Mucosa of descending colon (tissue), 3 donors: ENCODE results near the gene SOX5. TPM values are rescaled to one million over a fixed set of nuclear protein-coding genes. Genes with fewer than 3 reads are reported as not detected.

Experiments used
- ATAC-seq: fragments of 200-7000 bp; cut with Tn5 transposase; one replicate; pipeline ENCODE4 v1.9.1; 2020; ENCODE audit warnings: mild to moderate bottlenecking, moderate library complexity
- DNase-seq, 3 donors: peaks; one replicate each; pipeline ENCODE4 v3.0.0-alpha.2; 2020
- H3K36me3 ChIP-seq: fragments of 200-600 bp; one replicate; pipeline ENCODE4 v1.8.0; 2021; ENCODE audit warnings: low read depth, mild to moderate bottlenecking
- H3K4me1 ChIP-seq: fragments of 200-600 bp; one replicate; pipeline ENCODE4 v1.8.0; 2021; ENCODE audit warnings: low read depth, mild to moderate bottlenecking
- H3K4me3 ChIP-seq: fragments of 200-600 bp; one replicate; pipeline ENCODE4 v1.8.0; 2021; ENCODE audit warnings: mild to moderate bottlenecking
- H3K9me3 ChIP-seq: fragments of 200-600 bp; one replicate; pipeline ENCODE4 v1.8.0; 2021; ENCODE audit warnings: mild to moderate bottlenecking
- intact Hi-C, 2 donors: fragments of 100-400 bp; cut with DNase I in 1 of 2; cut with micrococcal nuclease in 1 of 2; formaldehyde crosslinking; loops; one replicate each; pipeline versions ENCODE4 v1.11.0 to v1.11.1; 2022; cut with DNase I, micrococcal nuclease
- total RNA-seq, 3 donors: library from RNA; stranded (reverse); fragmentation: NEBNext Ultra II Directional in 2 of 3; extraction: Animal tissue kit (Norgen Biotek cat#: 25700) in 2 of 3; gene quantifications; one replicate each; pipeline versions ENCODE4 v1.2.1 to v1.2.4, GENCODE V29; 2021 to 2023
- TF ChIP-seq, protein P1 (sequence below): fragments of 200-600 bp; IDR thresholded peaks from one replicate; pipeline ENCODE4 v1.8.0; 2022; ENCODE audit warnings: antibody characterized with exemption, mild to moderate bottlenecking
- donor health status: DM: no; HTN: no; CAD: no; lungs with moderate emphysema.
- donor health status: DM: no; HTN: no; CAD: no.
- donor health status: DM: no; HTN: yes; CAD: no.

SOX5 gene
- total RNA-seq, 3 donors from 2014 or later, result 2.8 to 13.0 (median 3.3) TPM

DNA sequence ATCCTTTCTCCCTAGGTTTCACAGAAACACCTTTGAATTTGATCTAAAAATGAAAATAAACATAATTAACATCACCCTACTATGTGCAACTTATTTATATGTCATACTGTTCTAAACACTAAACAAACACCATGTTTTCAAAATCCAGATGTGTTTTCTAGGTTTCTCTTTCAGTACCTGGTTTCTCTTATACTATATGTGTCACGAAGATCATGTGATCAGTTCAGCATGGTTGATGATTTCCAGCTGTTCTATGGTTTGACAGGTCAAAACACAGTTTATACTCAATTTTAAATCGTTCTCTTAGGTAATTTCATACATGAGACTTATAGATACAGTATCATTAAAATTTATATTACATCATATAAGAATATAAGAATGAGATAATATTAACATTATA, 373.1 kb downstream of the SOX5 start:
- intact Hi-C loops, result no loop called here
- Histone ChIP-seq H3K36me3 (no peaks in the 10 kb centered on the region), H3K4me1 (no peaks in the 10 kb centered on the region), H3K4me3 (no peak overlapping the region), H3K9me3 (no peaks in the 10 kb centered on the region)
- DNase-seq, result no peak
- TF ChIP-seq, protein P1, sequence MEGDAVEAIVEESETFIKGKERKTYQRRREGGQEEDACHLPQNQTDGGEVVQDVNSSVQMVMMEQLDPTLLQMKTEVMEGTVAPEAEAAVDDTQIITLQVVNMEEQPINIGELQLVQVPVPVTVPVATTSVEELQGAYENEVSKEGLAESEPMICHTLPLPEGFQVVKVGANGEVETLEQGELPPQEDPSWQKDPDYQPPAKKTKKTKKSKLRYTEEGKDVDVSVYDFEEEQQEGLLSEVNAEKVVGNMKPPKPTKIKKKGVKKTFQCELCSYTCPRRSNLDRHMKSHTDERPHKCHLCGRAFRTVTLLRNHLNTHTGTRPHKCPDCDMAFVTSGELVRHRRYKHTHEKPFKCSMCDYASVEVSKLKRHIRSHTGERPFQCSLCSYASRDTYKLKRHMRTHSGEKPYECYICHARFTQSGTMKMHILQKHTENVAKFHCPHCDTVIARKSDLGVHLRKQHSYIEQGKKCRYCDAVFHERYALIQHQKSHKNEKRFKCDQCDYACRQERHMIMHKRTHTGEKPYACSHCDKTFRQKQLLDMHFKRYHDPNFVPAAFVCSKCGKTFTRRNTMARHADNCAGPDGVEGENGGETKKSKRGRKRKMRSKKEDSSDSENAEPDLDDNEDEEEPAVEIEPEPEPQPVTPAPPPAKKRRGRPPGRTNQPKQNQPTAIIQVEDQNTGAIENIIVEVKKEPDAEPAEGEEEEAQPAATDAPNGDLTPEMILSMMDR, result no peak
- ATAC-seq, result no peak

DNA sequence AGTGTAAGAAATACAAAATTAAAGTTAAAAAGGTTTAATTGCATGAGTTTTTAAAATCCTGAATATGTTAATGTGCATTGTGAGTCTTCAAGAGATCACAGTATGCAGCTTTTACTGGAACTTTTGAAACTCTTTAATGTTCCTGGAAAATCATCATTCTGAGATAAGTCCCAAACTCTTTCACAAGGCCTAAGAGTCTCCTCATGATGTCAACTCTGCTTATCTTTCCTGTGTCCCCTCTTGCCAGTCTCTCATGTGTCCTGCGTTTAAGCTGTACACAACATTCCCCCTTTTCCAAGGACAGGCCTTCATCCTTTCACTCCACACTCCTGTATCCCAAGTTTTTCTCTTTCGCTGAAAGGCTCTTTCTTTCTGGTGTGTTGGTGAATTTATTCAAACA, 380.1 kb downstream of the SOX5 start:
- H3K9me3 ChIP-seq, result no peaks in the 10 kb centered on the region
- TF ChIP-seq, protein P1, result no peak
- no peak for DNase-seq
- no peak overlapping the region for H3K4me3 ChIP-seq
- no peak for ATAC-seq
- no peaks in the 10 kb centered on the region for H3K36me3 ChIP-seq
- H3K4me1 ChIP-seq, result no peaks in the 10 kb centered on the region
- intact Hi-C loops, result no loop called here

DNA sequence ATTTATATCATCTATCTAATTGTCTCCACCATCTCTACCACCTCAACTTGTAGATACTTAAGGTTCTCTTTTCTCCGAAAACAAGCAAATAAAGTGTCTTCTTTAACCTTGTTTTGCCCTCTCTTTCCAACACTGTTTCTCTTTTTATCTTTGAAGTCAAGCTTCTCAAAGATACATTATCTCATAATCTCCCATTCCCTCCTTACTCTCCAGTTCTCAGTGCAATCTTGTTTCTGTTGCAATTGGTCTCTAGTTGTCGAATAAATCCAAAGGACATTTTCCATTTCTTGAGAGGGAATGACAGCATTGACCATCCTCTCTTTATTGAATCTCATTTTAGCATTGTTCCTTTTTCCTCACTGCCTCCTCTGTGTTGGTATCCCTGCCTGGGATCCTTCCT, 383.3 kb downstream of the SOX5 start:
- DNase-seq (no peak), ATAC-seq (no peak)
- Histone ChIP-seq H3K4me3 (no peak overlapping the region), H3K36me3 (no peaks in the 10 kb centered on the region), H3K9me3 (no peaks in the 10 kb centered on the region), H3K4me1 (no peaks in the 10 kb centered on the region)
- TF ChIP-seq, protein P1, result no peak
- intact Hi-C loops, result no loop called here

DNA sequence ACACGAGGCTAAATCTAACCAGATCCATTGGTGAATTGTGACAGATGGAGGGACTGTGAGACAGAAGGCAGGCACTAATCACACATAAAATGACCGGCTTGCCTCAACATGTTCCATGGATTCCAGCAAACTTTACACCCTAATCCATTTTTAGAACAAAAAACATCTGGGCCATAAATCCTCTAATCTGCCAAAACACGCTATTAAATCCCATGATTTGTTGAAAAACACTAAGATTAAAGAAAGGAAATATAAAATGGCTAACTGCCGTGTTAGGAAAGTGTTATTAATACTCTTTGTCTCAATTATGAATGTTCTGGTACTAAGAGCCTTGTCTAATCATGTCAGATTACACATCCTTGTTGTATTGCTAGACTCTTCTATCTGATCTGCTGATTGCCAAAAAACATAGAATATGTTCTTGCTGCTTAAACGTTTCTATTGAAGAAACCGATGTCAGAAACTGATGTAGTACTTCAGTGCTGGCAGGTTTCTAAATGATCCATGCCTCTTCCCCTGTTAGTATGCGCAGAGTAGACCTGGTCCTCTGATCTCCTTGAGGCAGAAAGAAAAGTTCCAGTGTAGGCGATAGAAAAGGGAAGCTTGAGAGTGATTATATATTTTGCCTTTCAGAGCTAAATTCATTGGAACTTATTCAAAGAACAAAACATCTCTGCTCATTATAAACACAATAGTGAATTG, 384.9 kb downstream of the SOX5 start:
- intact Hi-C loops, result no loop called here
- no peaks in the 10 kb centered on the region for H3K9me3 ChIP-seq
- H3K36me3 ChIP-seq, result no peaks in the 10 kb centered on the region
- TF ChIP-seq, protein P1, result no peak
- H3K4me3 ChIP-seq, result no peak overlapping the region
- H3K4me1 ChIP-seq, result no peaks in the 10 kb centered on the region
- no peak for DNase-seq
- ATAC-seq, result no peak

DNA sequence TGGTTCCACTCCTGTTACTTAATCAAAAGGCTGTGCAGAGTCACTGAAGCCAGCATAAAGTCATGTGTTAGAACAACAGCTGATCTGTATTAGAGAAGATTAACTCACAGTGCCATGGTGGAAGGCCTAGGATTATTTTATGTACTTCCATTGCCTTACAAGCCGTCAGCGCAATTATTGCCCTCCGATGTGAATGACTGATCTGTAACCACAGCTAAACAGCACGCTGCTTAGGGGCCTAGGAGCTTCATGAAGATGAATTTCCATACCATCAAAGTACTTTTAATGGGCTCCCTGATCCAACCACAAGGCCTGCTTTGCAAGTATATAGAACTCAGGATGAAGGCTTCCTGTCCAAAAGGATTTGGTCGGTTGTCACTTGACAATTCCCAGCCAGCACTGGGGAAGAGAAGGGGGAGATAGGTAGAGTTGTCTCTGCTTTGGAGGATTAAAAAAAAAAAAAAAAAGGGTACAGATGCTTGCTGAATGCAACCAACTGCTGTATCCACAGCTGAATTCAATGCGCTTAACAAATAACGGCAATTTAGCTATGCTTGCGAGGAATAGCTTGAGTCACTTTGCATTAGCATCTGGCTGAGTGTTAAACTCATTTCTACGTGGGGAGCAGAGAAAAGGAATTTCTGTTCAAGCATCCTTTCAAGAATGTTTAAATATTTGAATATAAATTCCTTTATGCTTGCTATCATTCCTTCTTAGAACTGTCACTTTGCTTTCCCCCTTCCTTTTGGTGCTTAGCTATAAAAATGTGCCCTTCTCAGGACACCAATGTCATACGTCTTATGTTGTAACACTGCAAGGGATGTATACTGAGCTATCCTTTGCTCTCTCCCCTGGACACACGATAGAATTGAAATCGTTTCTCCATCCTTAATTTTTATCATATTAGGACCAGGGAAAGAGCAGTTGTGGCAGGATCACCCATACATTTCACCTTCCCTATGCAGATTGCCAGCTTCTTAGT, 387.8 kb downstream of the SOX5 start:
- Histone ChIP-seq H3K36me3 (no peaks in the 10 kb centered on the region), H3K4me3 (no peak overlapping the region), H3K9me3 (no peaks in the 10 kb centered on the region), H3K4me1 (no peaks in the 10 kb centered on the region)
- ATAC-seq (no peak), DNase-seq (no peak)
- TF ChIP-seq, protein P1, result no peak
- intact Hi-C loops, result no loop called here
